ENCODE data around the gene TNPO3. TPM values are rescaled to one million over a fixed set of nuclear protein-coding genes. Genes with fewer than 3 reads are reported as not detected.

Gene TNPO3
- polyA plus RNA-seq, 3 donors: 42.0 to 47.7 (median 45.1) TPM

DNA sequence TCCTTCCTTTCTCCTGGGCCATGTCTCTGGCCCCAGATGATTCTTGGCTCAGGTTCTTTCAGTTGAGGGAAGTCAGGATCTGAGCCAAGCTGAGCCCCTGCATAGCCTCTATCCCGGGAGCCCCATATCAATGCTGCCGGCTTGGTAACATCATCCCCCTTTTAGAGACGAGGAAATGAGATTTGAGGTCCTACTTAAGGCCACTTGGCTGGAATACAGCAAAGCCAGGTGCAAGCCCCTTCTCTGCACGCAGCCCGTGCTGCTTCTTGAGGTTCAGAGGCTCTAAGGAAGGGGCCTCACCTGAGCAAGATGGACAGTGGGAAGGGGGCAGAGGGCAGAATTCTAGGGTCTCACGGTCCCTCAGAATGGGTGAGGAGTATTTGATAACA is 119.6 kb downstream of the TNPO3 start:
- DNase-seq (ENCODE audit: extremely low read depth in 1 of 11, low read depth in 9 of 11, low spot score in 4 of 11): no peak

DNA sequence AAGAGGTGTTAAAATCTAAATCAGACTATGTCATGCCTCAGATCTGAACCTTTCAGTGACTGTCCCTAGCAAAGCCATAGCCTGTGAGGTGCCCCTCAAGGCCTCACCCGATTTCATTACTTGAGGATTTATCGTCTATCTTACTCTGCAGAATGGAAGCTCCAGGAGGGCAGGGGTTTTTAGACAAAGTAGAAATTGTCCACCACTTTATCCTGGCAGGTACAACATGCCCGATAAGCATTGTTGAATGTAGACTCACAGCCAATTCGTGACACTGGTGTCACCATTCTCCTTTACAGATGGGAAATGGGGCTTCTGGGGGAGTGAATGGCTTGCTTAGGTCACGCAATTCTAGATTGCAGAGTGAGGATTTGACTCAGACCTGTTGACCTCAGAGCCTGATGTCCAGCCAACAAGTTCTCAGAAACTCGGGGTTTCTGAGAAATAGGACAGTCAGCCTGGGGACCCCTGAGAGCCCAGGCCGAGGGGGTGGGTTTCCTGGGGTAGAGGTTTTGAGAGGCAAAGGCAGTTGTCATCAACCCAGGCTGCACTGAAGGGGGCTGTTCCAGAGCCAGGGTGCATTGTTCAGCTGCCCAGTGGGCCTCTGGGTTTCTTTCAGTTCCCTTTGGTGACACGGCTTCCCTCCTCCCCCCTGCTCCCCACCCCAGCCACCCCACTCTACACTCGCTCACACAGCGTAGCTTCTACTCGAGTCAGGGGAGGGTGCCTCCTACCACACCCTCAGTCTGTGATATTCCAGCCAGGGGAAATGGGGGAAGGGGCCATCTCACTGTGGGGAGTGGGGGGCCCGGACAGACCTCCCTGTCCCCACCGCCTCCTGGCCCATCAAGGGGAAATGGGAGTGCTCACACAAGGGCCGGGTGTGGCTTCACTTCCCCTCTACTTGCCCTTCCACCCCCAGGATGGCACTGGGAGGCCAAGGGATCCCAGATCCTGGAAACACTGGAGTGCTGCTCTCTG is 120.3 kb downstream of the TNPO3 start:
- DNase-seq (ENCODE audit: extremely low read depth in 1 of 11, low read depth in 9 of 11, low spot score in 4 of 11): no peak

DNA sequence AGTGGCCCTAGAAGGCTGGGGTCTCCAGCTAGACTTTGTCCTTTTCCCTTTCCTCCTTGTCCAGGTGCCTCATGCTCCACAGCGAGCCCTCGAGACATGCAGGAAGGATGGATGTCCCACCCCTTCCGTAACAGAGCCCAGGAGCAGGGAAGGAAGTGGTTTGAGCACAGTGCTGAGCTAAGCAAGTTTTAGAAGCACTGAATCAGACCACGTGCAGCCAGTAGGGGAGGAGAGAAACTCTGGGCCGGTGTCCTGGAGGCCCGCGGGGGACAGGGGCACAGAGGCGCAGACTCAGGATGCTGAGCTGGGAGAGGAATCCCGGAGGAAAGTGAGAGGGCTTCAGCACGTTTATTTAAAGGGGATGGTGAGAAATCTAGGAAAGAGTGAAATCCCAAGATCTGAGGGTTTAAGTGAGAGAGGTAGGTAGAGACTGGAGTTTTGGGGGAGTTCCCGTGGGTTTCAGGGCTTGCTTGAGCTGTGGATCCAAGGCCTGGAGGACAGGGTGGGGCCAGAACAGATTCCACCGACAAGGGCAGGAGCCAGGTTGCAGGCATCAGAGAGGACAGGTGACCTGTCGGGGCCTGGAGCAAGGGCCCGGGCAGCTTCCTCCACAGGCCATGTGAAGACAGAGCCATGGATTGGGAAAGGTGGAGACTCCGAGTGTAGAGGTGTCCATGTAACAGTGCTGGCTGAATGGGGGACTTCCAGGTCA is 121.6 kb downstream of the TNPO3 start:
- no peak for DNase-seq (ENCODE audit: extremely low read depth in 1 of 11, low read depth in 9 of 11, low spot score in 4 of 11)

DNA sequence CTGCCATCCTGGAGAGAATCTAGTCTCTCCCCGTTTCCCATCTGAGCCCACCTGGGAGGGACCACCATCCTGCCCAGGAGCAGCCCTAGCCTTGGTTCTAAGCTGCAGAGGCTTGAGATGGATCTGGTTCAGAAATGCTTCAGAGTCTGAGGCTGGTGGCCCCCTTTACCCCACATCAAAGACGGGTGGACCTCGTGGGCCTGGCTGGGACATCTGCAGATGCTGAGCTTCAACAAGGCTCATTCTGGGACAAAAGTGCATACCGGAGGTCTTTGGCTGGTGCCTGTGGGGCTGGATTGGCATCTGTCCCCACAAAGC is 122.1 kb downstream of the TNPO3 start:
- DNase-seq (ENCODE audit: extremely low read depth in 1 of 11, low read depth in 9 of 11, low spot score in 4 of 11): no peak

DNA sequence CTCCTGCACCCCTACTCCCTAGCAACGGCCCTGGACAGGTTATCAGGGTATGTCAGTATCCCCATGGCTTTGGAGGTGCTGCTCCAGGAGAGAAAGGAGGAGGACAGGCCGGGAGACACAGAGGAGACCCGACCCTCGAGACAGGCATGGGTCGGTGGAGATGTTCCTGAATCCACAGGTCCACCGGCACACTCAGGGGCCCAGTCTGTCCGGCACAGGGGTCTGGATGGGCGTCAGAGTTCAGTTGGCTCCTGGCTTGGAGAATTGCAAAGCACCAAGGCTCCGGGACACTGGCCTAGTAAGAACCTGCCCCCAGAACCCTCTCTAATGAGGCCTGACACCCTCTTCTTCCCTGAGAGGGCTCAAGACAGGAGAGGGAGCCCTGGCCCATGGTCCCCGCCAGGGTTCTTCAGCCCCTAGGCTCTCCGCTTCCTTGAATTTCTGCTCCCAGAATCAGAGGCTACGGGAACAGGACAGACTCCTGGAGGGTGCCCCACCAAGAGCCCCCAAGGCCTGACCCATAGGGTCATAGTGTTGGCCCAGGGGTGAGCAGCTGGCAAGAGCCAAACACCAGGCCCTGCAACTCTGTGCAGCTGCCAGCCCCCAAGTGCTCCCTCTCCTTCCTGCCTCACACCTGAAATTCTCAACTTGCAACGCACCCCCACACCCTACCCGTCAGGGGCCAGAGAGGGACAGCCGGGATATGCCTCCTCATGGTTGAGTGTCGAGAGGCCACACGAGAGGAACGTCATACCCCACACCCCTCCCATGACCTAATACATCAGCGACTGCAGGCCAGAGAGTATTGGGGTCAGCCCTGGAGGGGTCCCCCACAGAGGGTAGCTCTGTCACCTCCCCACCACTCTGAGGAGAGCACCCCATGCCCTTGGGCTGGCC is 122.7 kb downstream of the TNPO3 start:
- DNase-seq (ENCODE audit: extremely low read depth in 1 of 11, low read depth in 9 of 11, low spot score in 4 of 11): no peak

GRCh38 chr7:128931190-128931798 is 123.6 kb downstream of the TNPO3 start:
- no peak for DNase-seq (ENCODE audit: extremely low read depth in 1 of 11, low read depth in 9 of 11, low spot score in 4 of 11)

DNA sequence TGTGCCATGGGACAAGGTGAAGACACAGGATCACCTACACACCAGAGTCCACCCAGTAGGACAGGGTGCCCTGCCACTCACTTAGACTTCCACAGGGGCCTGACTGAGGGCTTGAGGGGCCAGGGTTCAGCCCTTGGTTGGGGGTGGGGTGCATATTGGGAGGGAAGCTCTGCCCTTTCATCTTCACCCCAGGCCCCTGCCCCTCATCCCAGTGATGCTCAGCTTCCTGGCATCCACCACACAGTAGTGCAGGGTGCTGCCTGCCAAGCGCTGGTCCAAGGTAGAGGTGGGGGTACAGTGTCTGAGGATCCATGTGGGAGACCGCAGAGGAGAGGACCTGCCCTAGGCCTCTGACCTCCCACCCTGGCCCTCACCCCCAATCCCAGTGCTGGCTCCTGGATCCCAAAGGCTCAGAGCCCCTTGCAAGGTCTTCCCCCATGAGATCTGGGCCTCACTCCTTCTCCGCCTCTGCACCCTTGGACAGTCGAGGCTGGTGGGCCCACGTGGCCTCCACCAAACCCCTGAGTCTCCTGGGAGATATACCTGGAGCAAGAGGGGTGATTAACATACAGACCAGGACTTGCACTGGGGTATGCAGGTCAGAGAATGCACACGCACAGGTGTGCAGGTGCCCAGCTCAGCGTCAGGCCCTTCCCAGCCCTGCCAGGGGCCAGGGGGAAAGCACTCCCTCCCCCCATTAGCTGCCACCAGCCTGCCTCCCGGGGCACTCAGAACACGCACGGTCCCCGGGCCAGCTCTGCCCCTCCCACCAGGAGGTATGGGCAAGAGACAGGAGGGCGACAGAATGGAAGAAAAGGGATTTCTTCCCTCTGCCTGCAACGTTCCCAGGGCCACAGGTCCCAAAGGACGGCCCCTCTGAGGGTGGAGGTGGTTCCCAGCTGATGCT is 125.8 kb downstream of the TNPO3 start:
- DNase-seq (ENCODE audit: extremely low read depth in 1 of 11, low read depth in 9 of 11, low spot score in 4 of 11): no peak

DNA sequence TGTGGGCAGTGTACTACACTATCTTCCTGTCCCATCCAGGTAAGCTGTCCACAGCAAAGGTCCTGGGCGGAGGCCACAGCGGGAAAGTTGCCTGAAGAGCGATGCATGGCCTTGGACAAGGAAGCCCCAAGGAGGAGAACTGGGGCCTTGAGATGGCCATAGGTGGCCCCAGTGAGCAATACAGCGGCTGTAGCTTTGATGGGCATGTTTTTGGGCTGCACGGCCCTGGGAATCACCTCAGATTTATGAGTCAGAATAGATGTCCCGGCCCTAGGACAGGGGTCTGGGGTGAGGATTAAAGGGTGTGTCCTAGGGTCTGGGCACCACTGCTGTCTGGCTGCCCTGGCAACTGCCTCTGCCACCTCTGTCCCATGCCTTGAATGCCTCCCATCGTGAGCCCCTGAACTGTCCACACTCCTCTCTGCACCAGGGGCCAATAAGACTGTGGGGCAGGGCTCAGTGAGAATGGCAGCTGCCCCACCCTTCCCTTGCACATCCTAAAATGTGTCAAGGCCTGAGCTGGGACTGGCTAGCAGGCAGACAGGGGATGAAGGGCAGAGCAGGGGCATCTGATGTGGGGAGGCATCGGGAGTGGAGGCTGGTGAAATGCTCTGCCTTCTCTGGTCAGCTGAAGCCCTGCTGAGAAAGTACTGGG is 126.6 kb downstream of the TNPO3 start:
- no peak for DNase-seq (ENCODE audit: extremely low read depth in 1 of 11, low read depth in 9 of 11, low spot score in 4 of 11)

GRCh38 chr7:128924707-128925588 is 130.0 kb downstream of the TNPO3 start:
- no peak for DNase-seq (ENCODE audit: extremely low read depth in 1 of 11, low read depth in 9 of 11, low spot score in 4 of 11)

- no peak for DNase-seq (ENCODE audit: extremely low read depth in 1 of 11, low read depth in 9 of 11, low spot score in 4 of 11)
Measured at GRCh38 chr7:128923411-128923800, 131.5 kb downstream of the TNPO3 start.

DNA sequence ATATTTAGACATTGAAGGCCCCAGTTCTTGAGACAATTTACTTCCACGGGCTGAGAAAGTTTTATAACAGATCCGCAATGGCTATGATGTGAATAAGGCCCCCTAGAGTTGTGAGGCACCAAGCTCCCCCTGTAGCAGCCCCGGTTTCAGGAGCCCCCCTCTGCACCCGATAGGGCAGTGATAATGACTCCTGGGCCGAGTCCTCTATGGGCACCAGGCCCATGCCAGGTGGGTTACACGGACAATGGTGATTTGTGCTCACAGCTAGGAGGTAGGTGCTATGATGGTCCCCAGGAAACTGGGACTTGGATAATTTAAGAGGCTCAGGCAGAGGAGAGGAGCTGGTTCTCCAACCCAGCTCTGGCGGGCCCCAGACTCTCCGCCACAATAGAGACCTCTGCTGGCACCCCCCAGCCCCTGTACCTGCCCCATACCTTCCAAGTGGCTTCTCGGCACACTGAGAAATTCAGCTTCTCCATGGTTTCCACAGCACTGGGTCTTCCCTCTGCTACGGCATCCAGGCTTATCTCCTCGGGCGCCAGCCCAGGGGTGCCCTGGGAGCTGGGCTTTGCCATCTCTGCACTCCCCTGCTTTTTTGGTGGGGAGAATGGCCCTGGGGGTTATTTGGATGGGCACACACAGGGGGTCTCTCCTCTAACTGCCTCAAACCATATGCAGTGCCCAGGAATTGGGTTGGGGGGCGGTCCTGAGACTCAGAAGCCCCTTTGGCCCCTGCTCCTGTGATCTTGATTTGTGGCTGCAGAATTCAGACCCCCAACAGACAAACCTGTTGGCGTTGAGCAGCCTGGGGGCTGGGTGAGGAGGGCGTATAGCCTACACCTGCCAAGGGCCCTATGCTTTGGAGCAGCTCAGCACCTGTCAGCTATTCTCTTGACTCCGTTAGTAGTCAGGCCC is 132.2 kb downstream of the TNPO3 start:
- no peak for DNase-seq (ENCODE audit: extremely low read depth in 1 of 11, low read depth in 9 of 11, low spot score in 4 of 11)

DNA sequence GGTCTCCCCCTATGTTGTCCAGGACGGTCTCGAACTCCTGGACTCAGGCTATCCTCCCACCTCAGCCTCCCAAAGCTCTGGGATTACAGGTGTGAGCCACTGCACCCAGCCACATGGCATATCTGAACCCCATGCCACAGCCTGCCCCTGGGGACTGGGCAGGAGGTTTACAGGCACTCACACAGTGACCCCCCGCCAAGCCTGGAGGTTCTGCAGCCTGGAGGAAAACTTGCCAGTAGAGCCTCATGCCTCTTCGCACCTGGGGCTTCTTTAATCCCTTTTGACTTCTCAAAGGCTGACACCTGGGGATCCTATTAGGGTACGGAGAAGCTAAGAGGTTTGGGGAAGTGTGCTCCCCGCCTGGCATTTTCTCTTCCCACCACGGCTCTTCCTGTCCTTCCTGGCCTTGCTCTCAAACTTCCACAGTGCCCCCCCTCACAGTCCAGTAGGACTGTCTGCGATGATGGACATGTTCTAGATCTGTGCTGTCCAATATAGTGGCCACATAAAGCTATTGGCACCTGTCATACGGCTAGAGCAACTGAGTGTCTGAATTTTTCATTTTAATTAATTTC is 133.0 kb downstream of the TNPO3 start:
- no peak for DNase-seq (ENCODE audit: extremely low read depth in 1 of 11, low read depth in 9 of 11, low spot score in 4 of 11)

DNA sequence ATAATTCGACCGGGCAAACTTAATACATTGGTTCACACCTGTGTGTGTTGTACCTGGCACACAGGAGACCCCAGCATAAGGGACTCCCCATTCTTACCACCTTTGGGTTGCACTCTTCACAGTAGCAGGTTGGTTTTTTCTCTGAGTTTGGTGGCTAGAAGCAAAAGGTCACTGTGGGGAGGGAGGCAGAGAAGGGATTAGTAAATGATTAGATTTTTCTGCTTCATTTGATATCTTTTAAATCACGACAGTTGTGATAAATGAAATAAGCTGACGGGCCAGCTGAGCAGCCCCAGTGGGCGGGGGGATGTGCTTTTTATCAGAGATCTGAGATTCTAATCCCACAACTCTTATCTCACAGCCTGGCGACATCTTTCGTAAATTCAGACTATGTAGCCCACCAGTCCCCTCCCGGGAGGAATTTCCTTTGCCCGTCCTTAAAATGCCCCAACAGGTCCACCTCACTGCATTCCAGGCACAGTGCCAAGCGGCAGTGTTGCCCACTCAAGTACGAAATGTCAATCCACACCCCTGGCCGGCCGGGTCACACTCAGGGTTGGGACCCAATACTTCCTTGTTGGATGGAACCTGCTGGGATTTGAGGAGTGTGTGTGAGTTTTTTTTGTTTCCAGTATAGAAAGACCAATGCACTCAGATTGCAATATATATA is 133.9 kb downstream of the TNPO3 start:
- no peak for DNase-seq (ENCODE audit: extremely low read depth in 1 of 11, low read depth in 9 of 11, low spot score in 4 of 11)

GRCh38 chr7:128919881-128920799 is 134.8 kb downstream of the TNPO3 start:
- no peak for DNase-seq (ENCODE audit: extremely low read depth in 1 of 11, low read depth in 9 of 11, low spot score in 4 of 11)

All from renal cortex interstitium (tissue), 11 donors.